ENCODE results near the gene CHD5. TPM values are rescaled to one million over a fixed set of nuclear protein-coding genes. Genes with fewer than 3 reads are reported as not detected.

The CHD5 gene
- total RNA-seq, 1 experiment from 2014 or later, result 1.6 TPM

GRCh38 chr1:6131561-6131960 is 48.6 kb downstream of the CHD5 start:
- Histone ChIP-seq H2BK12ac (ENCODE audit: insufficient read length, low read depth, low read length) (no peak overlapping the region), H4K8ac (replicated peaks; ENCODE audit: insufficient read length, low read depth, low read length) (no peak overlapping the region), H3K79me2 (ENCODE audit: insufficient read depth, low read length) (no peaks in the 10 kb centered on the region), H2AFZ (ENCODE audit: low read length) (no peak overlapping the region), H2BK15ac (ENCODE audit: low read depth, low read length) (no peak overlapping the region), H2BK20ac (ENCODE audit: low read depth, low read length, poor library complexity, severe bottlenecking) (no peak overlapping the region), H3T11ph (ENCODE audit: low read length) (no peak overlapping the region), H3K27ac (ENCODE audit: insufficient read length, low read depth, low read length) (no peak overlapping the region), H3K18ac (ENCODE audit: insufficient read length, low read depth, low read length) (no peak overlapping the region), H3K9ac (ENCODE audit: extremely low read depth, insufficient read length, low read length) (no peak overlapping the region), H3K79me1 (ENCODE audit: insufficient read depth, low read depth, low read length, poor library complexity, severe bottlenecking) (no peaks in the 10 kb centered on the region), H3K14ac (ENCODE audit: insufficient read depth, low read length) (no peak overlapping the region), H4K20me1 (ENCODE audit: control insufficient read depth, insufficient read depth, insufficient read length) (no peaks in the 10 kb centered on the region), H4K5ac (ENCODE audit: insufficient read length, low read depth, low read length) (no peak overlapping the region), H3K56ac (ENCODE audit: insufficient read length, low read depth, low read length) (no peak overlapping the region), H2BK5ac (ENCODE audit: insufficient read length, low read length) (no peak overlapping the region), H3K23me2 (ENCODE audit: insufficient read length, low read depth, low read length, poor library complexity, severe bottlenecking) (no peaks in the 10 kb centered on the region), H4K91ac (ENCODE audit: insufficient read length, low read depth, low read length) (no peak overlapping the region), H3K9me3 (ENCODE audit: control insufficient read depth, low read depth, low read length) (no peaks in the 10 kb centered on the region), H3K4ac (ENCODE audit: low read depth, low read length) (no peak overlapping the region), H3K27me3 (ENCODE audit: insufficient read depth, low read length) (peaks cover 2% of the 10 kb centered on the region; the same call in 1 of the 2 replicates), H3K4me2 (ENCODE audit: insufficient read depth, insufficient read length, low read length) (no peak overlapping the region), H2AK5ac (ENCODE audit: insufficient read length, low read length) (no peak overlapping the region), H2BK120ac (ENCODE audit: low read depth, low read length, poor library complexity, severe bottlenecking) (no peak overlapping the region), H3K4me1 (ENCODE audit: insufficient read depth, low read length) (peaks cover 3% of the 10 kb centered on the region; the same call in 1 of the 2 replicates), H3K23ac (ENCODE audit: insufficient read length, low read depth, low read length) (no peak overlapping the region)
- H3K27me3 Mint-ChIP-seq (ENCODE audit: low read depth), result peaks cover 54% of the 10 kb centered on the region
- peaks cover 0 to 5% (median 0%) of the 10 kb centered on the region in 3 experiments; a peak in 4 of 7 replicates for H3K36me3 Mint-ChIP-seq (ENCODE audit: insufficient read depth in 1 of 3, low read depth in 3 of 3)
- peaks cover 0 to 6% of the 10 kb centered on the region in 2 experiments; a peak in 1 of 4 replicates for H3K4me1 Mint-ChIP-seq
- H3K4me3 Mint-ChIP-seq, result no peak overlapping the region
- WGBS (ENCODE audit: extremely low coverage, insufficient read length, low lambda C conversion rate), result no CpG with 5 or more reads among the region's 9 CpGs
- TF ChIP-seq CTCF (conservative IDR thresholded peaks at IDR 0.05), result no peak
- DNase-seq, result no peak
- H3K27ac Mint-ChIP-seq, result no peak overlapping the region; a peak in 1 of 7 replicates
- H3K9me3 Mint-ChIP-seq, result peaks cover 9% of the 10 kb centered on the region in 2 experiments
